HG03095 (cell line): ENCODE data around the gene EPAS1.
"Not testable (repeated sequence)": the region's sequence is repeated elsewhere in the genome, so short reads cannot be mapped to it uniquely, and the experiment has no call there.

Experiments
- ATAC-seq: cut with Tn5 transposase; IDR thresholded peaks from one replicate; pipeline ENCODE4 v1.9.1; 2021; ENCODE audit warnings: moderate library complexity; ENCODE audit not compliant: unreplicated experiment

Gene EPAS1

GRCh38 chr2:46394649-46395510 lies 97.7 kb downstream of the EPAS1 start:
- ATAC-seq: no peak

- not testable (repeated sequence) for ATAC-seq
Measured at GRCh38 chr2:46395730-46396129, 98.5 kb downstream of the EPAS1 start.

GRCh38 chr2:46400016-46400415 lies 102.8 kb downstream of the EPAS1 start:
- ATAC-seq: no peak

GRCh38 chr2:46402874-46403273 lies 105.7 kb downstream of the EPAS1 start:
- no peak for ATAC-seq

- ATAC-seq: no peak
Measured at GRCh38 chr2:46404181-46404759, 107.1 kb downstream of the EPAS1 start.

- ATAC-seq: no peak
Measured at GRCh38 chr2:46407852-46408455, 110.7 kb downstream of the EPAS1 start.

GRCh38 chr2:46409756-46410155 lies 112.5 kb downstream of the EPAS1 start:
- no peak for ATAC-seq

GRCh38 chr2:46410273-46411244 lies 113.4 kb downstream of the EPAS1 start:
- ATAC-seq: no peak

- ATAC-seq: no peak
Measured at GRCh38 chr2:46411245-46411641, 114.0 kb downstream of the EPAS1 start.

- ATAC-seq: no peak
Measured at GRCh38 chr2:46411985-46412384, 114.8 kb downstream of the EPAS1 start.

- no peak for ATAC-seq
Measured at GRCh38 chr2:46413111-46413510, 115.9 kb downstream of the EPAS1 start.

- no peak for ATAC-seq
Measured at GRCh38 chr2:46413631-46414030, 116.4 kb downstream of the EPAS1 start.

GRCh38 chr2:46414701-46415100 lies 117.5 kb downstream of the EPAS1 start:
- ATAC-seq: no peak

- no peak for ATAC-seq
Measured at GRCh38 chr2:46416280-46416679, 119.1 kb downstream of the EPAS1 start.

GRCh38 chr2:46416739-46417403 lies 119.7 kb downstream of the EPAS1 start:
- ATAC-seq: no peak

GRCh38 chr2:46420945-46421344 lies 123.7 kb downstream of the EPAS1 start:
- ATAC-seq: no peak

GRCh38 chr2:46421361-46421760 lies 124.2 kb downstream of the EPAS1 start:
- ATAC-seq: no peak

GRCh38 chr2:46422717-46423394 lies 125.6 kb downstream of the EPAS1 start:
- no peak for ATAC-seq

- ATAC-seq: no peak
Measured at GRCh38 chr2:46424937-46425336, 127.7 kb downstream of the EPAS1 start.

GRCh38 chr2:46428911-46429436 lies 131.8 kb downstream of the EPAS1 start:
- ATAC-seq: no peak
